AG10803 (cell line): ENCODE data around the gene HSPH1.

Experiments used
- DNase-seq: peaks from one replicate; pipeline ENCODE4 v3.0.0; 2010; ENCODE audit warnings: low read depth
- H3K4me3 ChIP-seq: 2 replicates; pipeline ENCODE4 v1.5.1; 2011; ENCODE audit warnings: mild to moderate bottlenecking, low read length, control low read depth
- CTCF ChIP-seq: conservative IDR thresholded peaks from 2 replicates; pipeline ENCODE4 v1.5.1; 2011; ENCODE audit warnings: mild to moderate bottlenecking, low read length, control low read depth, inconsistent platforms

HSPH1 gene

GRCh38 chr13:31201341-31202031 is 39.8 kb upstream of the HSPH1 start:
- peak; percentile 62 for DNase-seq
- peak overlapping the region; percentile 73 for H3K4me3 ChIP-seq

GRCh38 chr13:31200637-31200971 is 38.9 kb upstream of the HSPH1 start:
- peak; percentile 29 for DNase-seq
- peak overlapping the region; percentile 73 for H3K4me3 ChIP-seq

More at GRCh38 chr13:31201341-31202031, 39.8 kb upstream of the HSPH1 start:
- TF ChIP-seq CTCF = no peak

GRCh38 chr13:31199849-31200636 is 38.3 kb upstream of the HSPH1 start, which contains the start of gene B3GLCT:
Gene B3GLCT (plus strand): TSS chr13:31199975. CDS start chr13:31200085, 110 bp downstream.
- TF ChIP-seq CTCF = peak; percentile 51
- peak within 1 kb of the TSS; percentile 73 for H3K4me3 ChIP-seq
- peak; percentile 76 for DNase-seq

More at GRCh38 chr13:31200637-31200971, 38.9 kb upstream of the HSPH1 start:
- no peak for TF ChIP-seq CTCF

- no peak for TF ChIP-seq CTCF
- no peak for DNase-seq
- H3K4me3 ChIP-seq = peak overlapping the region; percentile 60
Observed at GRCh38 chr13:31199527-31199848, 37.8 kb upstream of the HSPH1 start.

- DNase-seq = peak; percentile 18
- TF ChIP-seq CTCF = no peak
- no peak overlapping the region for H3K4me3 ChIP-seq
Observed at GRCh38 chr13:31198519-31198918, 36.8 kb upstream of the HSPH1 start.

- no peak for TF ChIP-seq CTCF
- DNase-seq = no peak
- H3K4me3 ChIP-seq = no peak overlapping the region
Observed at GRCh38 chr13:31196992-31197391, 35.3 kb upstream of the HSPH1 start.

- DNase-seq = no peak
- no peak overlapping the region for H3K4me3 ChIP-seq
- TF ChIP-seq CTCF = no peak
Observed at GRCh38 chr13:31195616-31196015, 33.9 kb upstream of the HSPH1 start.
